NCI-H146 (cell line): Measurements from ENCODE around the gene KLF13.

Experiments used
- DNase-seq: peaks from one replicate; lab custom pipeline; 2025; lab: John Stamatoyannopoulos, UW

Gene KLF13

GRCh38 chr15:31332020-31332680 lies 5.5 kb downstream of the KLF13 start:
- no peak for DNase-seq

- no peak for DNase-seq
These were observed 6.0 kb downstream of the KLF13 start for GRCh38 chr15:31332681-31333071.

DNA sequence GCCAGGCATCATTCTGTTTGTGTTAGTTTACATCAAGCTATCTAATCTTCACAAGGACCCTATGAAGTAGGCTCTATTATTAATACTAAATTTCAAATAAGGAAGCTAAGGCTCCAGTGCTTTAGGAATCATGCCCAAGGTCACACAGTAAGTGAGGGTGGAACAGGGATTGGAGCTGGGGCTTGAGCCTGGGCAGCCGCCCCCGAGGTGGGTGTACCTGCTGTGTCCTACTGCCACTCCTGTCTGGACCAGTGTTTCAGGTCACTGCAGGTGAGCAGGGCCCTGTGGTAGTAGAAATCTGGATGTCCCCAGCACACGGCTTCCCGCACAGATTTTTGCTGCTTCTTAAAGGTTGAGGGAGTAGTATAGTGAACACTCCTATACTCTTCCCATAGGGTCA lies 6.5 kb downstream of the KLF13 start:
- no peak for DNase-seq

- no peak for DNase-seq
These were observed 7.2 kb downstream of the KLF13 start for GRCh38 chr15:31333820-31334219.

DNA sequence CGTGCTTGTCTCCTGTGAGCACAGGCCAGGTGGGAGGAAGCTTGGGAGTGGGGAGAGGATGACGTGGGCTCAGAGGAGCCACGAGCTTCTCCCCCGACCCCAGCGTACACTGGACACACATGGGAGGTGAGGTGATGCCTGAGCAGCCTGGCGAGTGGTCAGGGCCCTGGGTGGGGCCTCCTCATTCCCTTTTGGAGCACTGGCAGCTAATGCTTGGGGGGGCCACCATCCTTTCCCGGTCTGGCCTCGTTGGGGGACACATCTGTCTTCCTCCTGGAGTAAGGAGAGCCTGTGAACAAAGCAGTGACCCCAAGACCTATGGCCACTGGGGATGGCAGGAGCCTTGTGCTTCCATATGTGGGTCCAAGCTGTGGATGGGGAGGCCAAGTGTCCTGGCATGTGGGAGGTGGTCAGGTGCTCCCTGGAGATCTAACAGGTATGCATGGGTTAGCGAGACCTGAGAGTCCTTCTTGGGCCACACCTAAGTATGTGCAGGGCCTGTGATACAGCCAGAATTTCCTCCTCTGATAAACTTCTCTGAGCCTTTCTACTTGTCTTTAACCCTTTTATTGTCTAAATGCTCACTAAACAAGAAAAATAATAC lies 9.5 kb downstream of the KLF13 start:
- DNase-seq = no peak

DNA sequence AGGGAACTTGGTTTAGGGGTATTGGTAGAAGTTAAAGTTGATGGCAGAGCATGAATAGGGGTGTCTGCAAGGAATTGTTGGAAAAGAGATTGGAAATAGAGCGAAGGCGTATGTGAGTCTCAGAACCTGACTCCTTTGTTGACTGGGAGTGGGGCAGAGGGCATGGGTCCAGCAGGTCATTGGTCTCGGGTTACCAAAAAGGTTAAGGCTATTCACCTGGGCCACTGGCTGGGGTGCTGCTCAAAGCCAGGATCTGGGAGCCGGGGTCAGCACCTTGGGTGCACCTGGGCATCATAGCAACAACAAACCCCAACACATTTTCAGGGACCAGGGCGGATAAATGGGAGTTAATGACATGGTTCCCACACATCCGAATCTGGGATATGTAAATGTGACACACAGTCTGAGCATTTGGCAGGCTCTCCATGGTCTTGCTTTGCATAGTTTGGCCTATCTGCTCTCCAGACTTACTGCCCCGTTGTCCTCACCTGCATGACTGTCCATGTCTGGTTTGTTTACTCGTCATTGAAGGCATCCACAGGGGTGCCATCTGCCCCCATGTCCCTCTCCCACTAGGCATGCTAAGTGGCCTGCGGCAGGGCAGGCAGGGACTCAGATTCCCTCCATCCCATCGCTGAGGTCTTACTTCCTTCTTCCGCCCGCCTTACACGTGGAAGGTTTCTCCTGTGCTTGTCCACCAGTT lies 10.1 kb downstream of the KLF13 start:
- DNase-seq = peak; percentile 30

DNA sequence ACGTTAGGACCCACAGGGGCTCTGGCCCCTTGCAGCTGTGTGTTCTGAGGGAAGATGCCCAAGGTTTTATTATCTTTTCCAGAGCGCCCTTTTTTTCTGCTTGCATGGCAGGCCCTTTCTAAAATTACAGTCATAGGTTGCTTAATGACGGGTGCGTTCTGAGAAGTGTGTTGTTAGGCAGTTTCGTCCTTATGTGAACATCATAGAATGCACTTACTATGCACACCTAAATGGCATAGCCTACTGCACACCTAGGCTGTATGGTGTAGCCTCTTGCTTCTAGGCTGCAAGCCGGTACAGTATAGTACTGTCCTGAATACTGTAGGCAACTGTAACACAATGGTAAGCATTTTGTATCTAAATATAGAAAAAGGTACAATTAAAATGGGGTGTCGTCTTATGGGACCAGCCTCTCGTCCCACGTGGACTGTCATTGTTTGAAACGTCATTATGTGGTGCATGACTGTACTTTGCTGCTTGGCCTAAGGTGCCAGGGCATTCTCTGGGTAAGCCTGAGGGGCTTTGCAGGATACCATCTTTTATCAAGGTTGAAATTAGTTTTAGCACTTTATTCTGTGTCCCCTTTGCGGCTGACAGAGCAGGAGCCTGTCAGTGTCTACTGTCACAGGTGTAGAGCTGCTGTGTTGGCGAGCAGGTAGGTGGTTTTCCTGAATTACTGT lies 10.9 kb downstream of the KLF13 start:
- DNase-seq = no peak

- no peak for DNase-seq
These were observed 11.8 kb downstream of the KLF13 start for GRCh38 chr15:31338318-31338878.

DNA sequence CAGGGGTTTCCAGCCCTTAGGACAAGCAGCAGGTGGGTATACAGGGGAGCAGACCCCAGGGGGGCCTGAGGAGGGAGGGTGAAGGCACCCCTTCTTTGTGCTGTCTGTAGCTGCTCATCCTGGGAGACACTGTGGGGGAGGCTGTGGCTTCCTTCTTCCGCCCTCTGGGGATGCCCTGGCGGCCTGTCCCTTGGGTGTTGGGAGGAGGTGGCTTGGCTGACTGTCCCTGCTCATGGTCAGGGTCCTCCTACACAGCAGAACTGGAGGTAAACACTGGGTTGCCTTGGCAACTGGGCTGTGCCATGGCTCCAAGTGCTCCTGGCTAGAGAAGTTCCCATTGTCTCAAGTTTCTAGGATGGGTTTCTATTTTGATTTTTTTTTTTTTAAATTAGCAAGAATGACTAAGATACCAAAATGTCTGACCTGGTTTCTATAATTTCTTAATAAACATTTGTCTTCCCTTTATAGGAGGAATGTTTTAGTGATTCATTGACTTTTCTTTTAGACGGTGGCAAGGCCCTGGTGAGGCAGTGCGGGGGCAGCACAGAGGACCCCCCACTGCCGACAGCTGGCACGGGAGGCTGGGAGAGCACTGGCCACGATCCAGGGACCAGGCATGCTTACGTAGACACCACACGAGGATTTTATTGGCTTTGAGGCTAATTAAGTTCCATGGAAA lies 12.4 kb downstream of the KLF13 start:
- DNase-seq = peak; percentile 44

GRCh38 chr15:31339558-31339895 lies 12.9 kb downstream of the KLF13 start:
- DNase-seq = no peak

DNA sequence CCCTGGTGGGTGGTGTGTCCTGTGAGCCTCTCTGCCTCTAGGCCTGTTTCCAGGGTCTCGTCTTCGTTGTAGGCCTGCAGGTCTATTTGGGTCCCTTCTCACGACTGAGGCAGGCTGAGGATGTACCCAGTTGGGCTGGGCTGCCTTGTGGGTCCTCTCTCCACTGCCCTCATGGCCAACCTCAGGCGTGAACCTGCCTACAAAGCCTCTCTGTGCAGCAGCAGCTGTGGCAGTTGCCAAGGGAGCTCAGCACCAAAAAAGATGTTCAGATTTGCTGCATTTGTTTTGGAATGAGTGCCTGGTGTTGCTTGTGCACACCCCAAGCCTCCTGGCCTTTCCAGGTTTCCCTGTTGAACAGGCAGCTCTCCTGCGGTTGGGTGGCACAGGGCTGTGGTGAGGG lies 13.4 kb downstream of the KLF13 start:
- DNase-seq = no peak

GRCh38 chr15:31340592-31340991 lies 14.0 kb downstream of the KLF13 start:
- no peak for DNase-seq

- no peak for DNase-seq
These were observed 14.4 kb downstream of the KLF13 start for GRCh38 chr15:31341071-31341470.

DNA sequence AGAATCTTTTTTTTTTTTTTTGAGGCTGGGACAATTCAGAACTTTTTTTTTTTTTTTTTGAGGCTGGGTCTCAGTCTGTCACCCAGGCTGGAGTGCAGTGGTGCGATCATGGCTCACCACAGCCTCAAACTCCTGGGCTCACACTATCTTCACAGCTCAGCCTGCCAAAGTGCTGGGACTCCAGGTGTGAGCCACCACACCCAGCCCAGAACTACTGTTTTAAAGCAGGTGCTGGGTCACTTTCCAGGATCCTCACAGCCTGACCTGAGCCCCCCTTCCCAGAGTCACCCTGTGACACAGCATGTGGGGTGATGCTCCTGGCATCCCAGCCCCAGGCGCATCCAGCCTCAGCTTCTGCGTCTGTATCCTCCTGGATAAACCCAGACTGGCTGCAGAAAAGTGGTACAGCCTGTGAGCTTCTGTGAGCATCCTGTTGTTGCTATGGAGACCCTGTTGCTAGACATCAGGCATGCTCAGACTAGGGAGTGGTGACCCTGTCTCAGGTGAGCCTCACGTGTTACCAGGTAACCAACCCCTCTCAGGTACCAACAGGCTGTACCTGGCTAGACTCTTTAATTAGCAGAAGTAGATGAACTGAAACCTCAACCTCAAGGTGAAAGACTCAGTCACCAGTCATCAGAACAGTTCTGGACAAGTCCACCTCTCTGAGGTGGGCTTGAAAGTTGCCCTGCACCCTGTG lies 15.0 kb downstream of the KLF13 start:
- DNase-seq = peak; percentile 9

- no peak for DNase-seq
These were observed 15.7 kb downstream of the KLF13 start for GRCh38 chr15:31342381-31342780.

- DNase-seq = no peak
These were observed 16.4 kb downstream of the KLF13 start for GRCh38 chr15:31342781-31343626.

DNA sequence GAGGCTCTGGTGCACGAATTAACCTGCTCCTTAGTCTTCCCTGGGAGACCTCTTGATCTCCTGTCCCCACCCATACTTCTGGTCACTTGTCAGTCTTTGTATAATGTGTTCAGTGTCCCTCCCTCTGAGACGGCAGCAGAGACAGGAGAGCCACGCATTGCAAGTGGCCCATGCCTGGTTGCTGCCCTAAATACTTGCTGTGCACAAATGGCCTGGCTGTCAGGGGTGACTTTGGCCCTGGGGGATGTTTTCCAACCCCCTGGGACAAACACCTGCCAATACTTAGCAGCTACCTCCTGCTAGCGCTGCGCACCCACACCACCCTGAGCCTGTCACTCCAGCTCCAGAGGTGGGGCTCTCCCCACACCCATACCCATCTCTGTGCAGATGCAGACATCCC lies 17.2 kb downstream of the KLF13 start:
- no peak for DNase-seq

DNA sequence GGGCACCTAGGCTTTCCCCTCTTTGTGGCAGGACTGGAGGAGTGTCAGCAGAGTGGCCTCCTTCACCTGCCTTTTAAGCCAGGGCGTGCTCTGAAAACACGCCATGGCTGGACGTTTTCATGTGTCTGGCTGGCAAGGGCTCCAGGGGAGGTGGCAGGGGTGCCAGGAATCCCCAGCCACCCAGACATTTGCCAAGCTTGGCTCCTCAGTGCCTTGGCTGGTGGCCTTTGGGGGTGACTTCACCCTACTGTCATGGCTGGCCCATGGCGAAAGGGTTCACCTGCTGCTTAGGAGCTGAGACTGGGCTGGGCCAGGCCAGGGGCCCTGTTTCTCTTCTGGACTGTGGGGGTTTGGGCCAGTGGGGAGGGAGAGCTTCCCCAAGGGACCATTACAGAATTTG lies 17.6 kb downstream of the KLF13 start:
- no peak for DNase-seq

GRCh38 chr15:31344823-31345605 lies 18.4 kb downstream of the KLF13 start:
- no peak for DNase-seq
